HepG2 (cell line): ENCODE data around the gene MYH9. TPM values are rescaled to one million over a fixed set of nuclear protein-coding genes. Genes with fewer than 3 reads are reported as not detected.

ENCODE experiments used
- ATF7 ChIP-seq, 2 experiments: fragments of 450-650 bp in 1 of 2; sonication (generic) in 1 of 2; formaldehyde crosslinking in 1 of 2; IDR thresholded peaks; 2 replicates each; pipeline versions ENCODE4 v1.4.0 to v1.6.1; 2016 to 2020; ENCODE audit warnings: antibody characterized with exemption in 1 of 2, mild to moderate bottlenecking in 1 of 2, missing genetic modification reagents in 1 of 2
- HDAC1 ChIP-seq: sonication (generic); formaldehyde crosslinking; IDR thresholded peaks from 2 replicates; pipeline ENCODE4 v1.5.1; 2020; ENCODE audit warnings: mild to moderate bottlenecking, missing genetic modification reagents
- HNRNPL ChIP-seq: fragments of 200-400 bp; formaldehyde crosslinking; IDR thresholded peaks from 2 replicates; pipeline ENCODE4 v1.6.1; 2017; ENCODE audit warnings: mild to moderate bottlenecking, low read depth, low read length
- KDM4B ChIP-seq: sonication (generic); formaldehyde crosslinking; IDR thresholded peaks from 2 replicates; pipeline ENCODE4 v1.4.0; 2020; ENCODE audit warnings: missing genetic modification reagents
- POGZ ChIP-seq: sonication (generic); formaldehyde crosslinking; IDR thresholded peaks from 2 replicates; pipeline ENCODE4 v1.4.0; 2020; ENCODE audit warnings: mild to moderate bottlenecking, missing genetic modification reagents
- RELA ChIP-seq: sonication (generic); formaldehyde crosslinking; IDR thresholded peaks from 2 replicates; pipeline ENCODE4 v1.4.0; 2020; ENCODE audit warnings: missing genetic modification reagents
- RXRB ChIP-seq: IDR thresholded peaks from 2 replicates; pipeline ENCODE4 v1.6.1; 2016; ENCODE audit warnings: borderline replicate concordance, missing genetic modification reagents, missing compliant biosample characterization
- SALL1 ChIP-seq: sonication (generic); formaldehyde crosslinking; IDR thresholded peaks from 2 replicates; pipeline ENCODE4 v1.8.0; 2022; ENCODE audit warnings: mild to moderate bottlenecking, missing genetic modification reagents
- ZC3H13 ChIP-seq: sonication (generic); formaldehyde crosslinking; IDR thresholded peaks from 2 replicates; pipeline ENCODE4 v1.8.1; 2023; ENCODE audit warnings: mild to moderate bottlenecking, missing genetic modification reagents, moderate library complexity
- ZNF543 ChIP-seq: sonication (generic); formaldehyde crosslinking; IDR thresholded peaks from 2 replicates; pipeline ENCODE4 v1.4.0; 2020; ENCODE audit warnings: mild to moderate bottlenecking, missing genetic modification reagents
- ZNF652 ChIP-seq: IDR thresholded peaks from 2 replicates; pipeline ENCODE4 v1.6.1; 2016; ENCODE audit warnings: low read depth, borderline replicate concordance
- ZSCAN25 ChIP-seq: sonication (generic); formaldehyde crosslinking; IDR thresholded peaks from 2 replicates; pipeline ENCODE4 v1.8.0; 2022; ENCODE audit warnings: mild to moderate bottlenecking, missing genetic modification reagents
- polyA plus RNA-seq, 8 experiments: library from polyadenylated mRNA; depleted of rRNA in 3 of 8; stranded (reverse) in 7 of 8; unstranded in 1 of 8; fragments of >200 nt; fragmentation: Illumina TruSeq in 4 of 8; extraction: Trizol in 4 of 8; gene quantifications; 2 replicates each; pipeline versions ENCODE4 v1.2.1 to v1.2.3, GENCODE V29; 2011 to 2016; ENCODE audit warnings: low read depth in 4 of 8, missing spikeins in 1 of 8, mixed read lengths in 1 of 8; ENCODE audit not compliant: insufficient read depth in 1 of 8
- total RNA-seq, 5 experiments: library from RNA; depleted of rRNA; stranded (reverse); fragments of >200 nt; fragmentation: Illumina TruSeq; extraction: Trizol; gene quantifications; 2 replicates each; pipeline ENCODE4 v1.2.3, GENCODE V29; 2016; ENCODE audit warnings: low read depth in 1 of 5
- TF ChIP-seq, protein P1 (sequence below): sonication (generic); formaldehyde crosslinking; IDR thresholded peaks from 2 replicates; pipeline ENCODE4 v1.5.0; 2020; ENCODE audit warnings: mild to moderate bottlenecking, missing genetic modification reagents, borderline replicate concordance
- TF ChIP-seq, protein P2 (sequence below): IDR thresholded peaks from 2 replicates; pipeline ENCODE4 v1.4.0; 2020; ENCODE audit warnings: mild to moderate bottlenecking, missing genetic modification reagents
- TF ChIP-seq, protein P3 (sequence below): sonication (generic); formaldehyde crosslinking; IDR thresholded peaks from 2 replicates; pipeline ENCODE4 v1.5.1; 2020; ENCODE audit warnings: mild to moderate bottlenecking, missing genetic modification reagents, moderate library complexity
- TF ChIP-seq, protein P4 (sequence below): sonication (generic); formaldehyde crosslinking; IDR thresholded peaks from 2 replicates; pipeline ENCODE4 v1.8.0; 2022; ENCODE audit warnings: missing genetic modification reagents, low read depth, mild to moderate bottlenecking, borderline replicate concordance

MYH9 gene
- total and polyA plus RNA-seq, 2 of the 13 experiments (the other 11 are each of a cell fraction or from before 2014, with no cell fraction given), result 50.7 to 98.5 TPM

DNA sequence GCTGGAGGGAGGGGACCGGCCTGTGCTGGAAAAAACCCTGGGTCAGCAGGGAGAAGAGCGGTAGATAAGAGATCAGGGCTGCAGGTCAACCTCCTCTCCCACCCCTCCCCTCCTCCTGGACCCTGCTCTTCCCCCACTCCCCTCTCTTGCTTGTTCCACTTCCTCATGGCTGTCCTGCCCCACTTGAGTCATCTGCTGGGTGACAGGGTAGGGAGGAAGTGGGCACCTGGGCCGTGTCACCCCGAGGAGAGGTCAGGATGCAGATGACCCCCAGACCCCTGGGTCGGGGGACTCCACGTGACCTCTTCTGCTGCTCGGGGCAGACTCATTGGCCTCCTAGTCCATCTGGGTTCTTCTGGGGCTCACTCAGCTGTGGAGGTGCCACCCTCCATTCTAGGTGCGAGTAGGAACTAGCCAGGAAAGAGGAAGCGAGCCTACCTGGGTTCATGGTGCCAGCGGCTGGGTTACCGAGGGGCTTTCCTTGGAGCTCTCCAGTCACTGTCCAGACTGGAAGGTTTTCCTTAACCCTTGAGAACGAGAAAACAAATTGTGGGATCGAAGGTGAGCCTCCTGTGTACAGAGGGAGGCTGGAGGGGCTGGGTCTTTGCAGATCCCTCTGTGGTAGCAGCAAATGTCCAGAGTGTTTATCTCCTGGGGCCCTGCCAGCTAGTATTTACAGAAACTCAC is 154.9 kb downstream of the MYH9 start (continued):
- TF ChIP-seq, protein P1, sequence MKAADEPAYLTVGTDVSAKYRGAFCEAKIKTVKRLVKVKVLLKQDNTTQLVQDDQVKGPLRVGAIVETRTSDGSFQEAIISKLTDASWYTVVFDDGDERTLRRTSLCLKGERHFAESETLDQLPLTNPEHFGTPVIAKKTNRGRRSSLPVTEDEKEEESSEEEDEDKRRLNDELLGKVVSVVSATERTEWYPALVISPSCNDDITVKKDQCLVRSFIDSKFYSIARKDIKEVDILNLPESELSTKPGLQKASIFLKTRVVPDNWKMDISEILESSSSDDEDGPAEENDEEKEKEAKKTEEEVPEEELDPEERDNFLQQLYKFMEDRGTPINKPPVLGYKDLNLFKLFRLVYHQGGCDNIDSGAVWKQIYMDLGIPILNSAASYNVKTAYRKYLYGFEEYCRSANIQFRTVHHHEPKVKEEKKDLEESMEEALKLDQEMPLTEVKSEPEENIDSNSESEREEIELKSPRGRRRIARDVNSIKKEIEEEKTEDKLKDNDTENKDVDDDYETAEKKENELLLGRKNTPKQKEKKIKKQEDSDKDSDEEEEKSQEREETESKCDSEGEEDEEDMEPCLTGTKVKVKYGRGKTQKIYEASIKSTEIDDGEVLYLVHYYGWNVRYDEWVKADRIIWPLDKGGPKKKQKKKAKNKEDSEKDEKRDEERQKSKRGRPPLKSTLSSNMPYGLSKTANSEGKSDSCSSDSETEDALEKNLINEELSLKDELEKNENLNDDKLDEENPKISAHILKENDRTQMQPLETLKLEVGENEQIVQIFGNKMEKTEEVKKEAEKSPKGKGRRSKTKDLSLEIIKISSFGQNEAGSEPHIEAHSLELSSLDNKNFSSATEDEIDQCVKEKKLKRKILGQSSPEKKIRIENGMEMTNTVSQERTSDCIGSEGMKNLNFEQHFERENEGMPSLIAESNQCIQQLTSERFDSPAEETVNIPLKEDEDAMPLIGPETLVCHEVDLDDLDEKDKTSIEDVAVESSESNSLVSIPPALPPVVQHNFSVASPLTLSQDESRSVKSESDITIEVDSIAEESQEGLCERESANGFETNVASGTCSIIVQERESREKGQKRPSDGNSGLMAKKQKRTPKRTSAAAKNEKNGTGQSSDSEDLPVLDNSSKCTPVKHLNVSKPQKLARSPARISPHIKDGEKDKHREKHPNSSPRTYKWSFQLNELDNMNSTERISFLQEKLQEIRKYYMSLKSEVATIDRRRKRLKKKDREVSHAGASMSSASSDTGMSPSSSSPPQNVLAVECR, result peak; percentile 39; the same call in 1 of the 2 replicates
- TF ChIP-seq RXRB (CRISPR knock-in tag) (0 out of 2 replicates have a peak, but pooled peaks have one; percentile 13), KDM4B (CRISPR knock-in tag) (no peak), ZC3H13 (CRISPR knock-in tag) (0 out of 2 replicates have a peak, but pooled peaks have one; percentile 6), HDAC1 (CRISPR knock-in tag) (peak; percentile 32; the same call in 1 of the 2 replicates), POGZ (CRISPR knock-in tag) (0 out of 2 replicates have a peak, but pooled peaks have one; percentile 33), ATF7 (IDR thresholded peaks at IDR 0.05) (no peak), ATF7 (CRISPR knock-in tag; IDR thresholded peaks at IDR 0.05) (no peak), ZNF543 (CRISPR knock-in tag) (no peak), ZNF652 (CRISPR knock-in tag) (peak; percentile 63; the same call in 1 of the 2 replicates), HNRNPL (0 out of 2 replicates have a peak, but pooled peaks have one; percentile 39), RELA (no peak), ZSCAN25 (CRISPR knock-in tag) (peak; percentile 94), SALL1 (CRISPR knock-in tag) (peak; percentile 14; the same call in 1 of the 2 replicates)
- TF ChIP-seq, protein P2, sequence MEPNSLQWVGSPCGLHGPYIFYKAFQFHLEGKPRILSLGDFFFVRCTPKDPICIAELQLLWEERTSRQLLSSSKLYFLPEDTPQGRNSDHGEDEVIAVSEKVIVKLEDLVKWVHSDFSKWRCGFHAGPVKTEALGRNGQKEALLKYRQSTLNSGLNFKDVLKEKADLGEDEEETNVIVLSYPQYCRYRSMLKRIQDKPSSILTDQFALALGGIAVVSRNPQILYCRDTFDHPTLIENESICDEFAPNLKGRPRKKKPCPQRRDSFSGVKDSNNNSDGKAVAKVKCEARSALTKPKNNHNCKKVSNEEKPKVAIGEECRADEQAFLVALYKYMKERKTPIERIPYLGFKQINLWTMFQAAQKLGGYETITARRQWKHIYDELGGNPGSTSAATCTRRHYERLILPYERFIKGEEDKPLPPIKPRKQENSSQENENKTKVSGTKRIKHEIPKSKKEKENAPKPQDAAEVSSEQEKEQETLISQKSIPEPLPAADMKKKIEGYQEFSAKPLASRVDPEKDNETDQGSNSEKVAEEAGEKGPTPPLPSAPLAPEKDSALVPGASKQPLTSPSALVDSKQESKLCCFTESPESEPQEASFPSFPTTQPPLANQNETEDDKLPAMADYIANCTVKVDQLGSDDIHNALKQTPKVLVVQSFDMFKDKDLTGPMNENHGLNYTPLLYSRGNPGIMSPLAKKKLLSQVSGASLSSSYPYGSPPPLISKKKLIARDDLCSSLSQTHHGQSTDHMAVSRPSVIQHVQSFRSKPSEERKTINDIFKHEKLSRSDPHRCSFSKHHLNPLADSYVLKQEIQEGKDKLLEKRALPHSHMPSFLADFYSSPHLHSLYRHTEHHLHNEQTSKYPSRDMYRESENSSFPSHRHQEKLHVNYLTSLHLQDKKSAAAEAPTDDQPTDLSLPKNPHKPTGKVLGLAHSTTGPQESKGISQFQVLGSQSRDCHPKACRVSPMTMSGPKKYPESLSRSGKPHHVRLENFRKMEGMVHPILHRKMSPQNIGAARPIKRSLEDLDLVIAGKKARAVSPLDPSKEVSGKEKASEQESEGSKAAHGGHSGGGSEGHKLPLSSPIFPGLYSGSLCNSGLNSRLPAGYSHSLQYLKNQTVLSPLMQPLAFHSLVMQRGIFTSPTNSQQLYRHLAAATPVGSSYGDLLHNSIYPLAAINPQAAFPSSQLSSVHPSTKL (CRISPR knock-in tag), result 0 out of 2 replicates have a peak, but pooled peaks have one; percentile 8
- TF ChIP-seq, protein P3, sequence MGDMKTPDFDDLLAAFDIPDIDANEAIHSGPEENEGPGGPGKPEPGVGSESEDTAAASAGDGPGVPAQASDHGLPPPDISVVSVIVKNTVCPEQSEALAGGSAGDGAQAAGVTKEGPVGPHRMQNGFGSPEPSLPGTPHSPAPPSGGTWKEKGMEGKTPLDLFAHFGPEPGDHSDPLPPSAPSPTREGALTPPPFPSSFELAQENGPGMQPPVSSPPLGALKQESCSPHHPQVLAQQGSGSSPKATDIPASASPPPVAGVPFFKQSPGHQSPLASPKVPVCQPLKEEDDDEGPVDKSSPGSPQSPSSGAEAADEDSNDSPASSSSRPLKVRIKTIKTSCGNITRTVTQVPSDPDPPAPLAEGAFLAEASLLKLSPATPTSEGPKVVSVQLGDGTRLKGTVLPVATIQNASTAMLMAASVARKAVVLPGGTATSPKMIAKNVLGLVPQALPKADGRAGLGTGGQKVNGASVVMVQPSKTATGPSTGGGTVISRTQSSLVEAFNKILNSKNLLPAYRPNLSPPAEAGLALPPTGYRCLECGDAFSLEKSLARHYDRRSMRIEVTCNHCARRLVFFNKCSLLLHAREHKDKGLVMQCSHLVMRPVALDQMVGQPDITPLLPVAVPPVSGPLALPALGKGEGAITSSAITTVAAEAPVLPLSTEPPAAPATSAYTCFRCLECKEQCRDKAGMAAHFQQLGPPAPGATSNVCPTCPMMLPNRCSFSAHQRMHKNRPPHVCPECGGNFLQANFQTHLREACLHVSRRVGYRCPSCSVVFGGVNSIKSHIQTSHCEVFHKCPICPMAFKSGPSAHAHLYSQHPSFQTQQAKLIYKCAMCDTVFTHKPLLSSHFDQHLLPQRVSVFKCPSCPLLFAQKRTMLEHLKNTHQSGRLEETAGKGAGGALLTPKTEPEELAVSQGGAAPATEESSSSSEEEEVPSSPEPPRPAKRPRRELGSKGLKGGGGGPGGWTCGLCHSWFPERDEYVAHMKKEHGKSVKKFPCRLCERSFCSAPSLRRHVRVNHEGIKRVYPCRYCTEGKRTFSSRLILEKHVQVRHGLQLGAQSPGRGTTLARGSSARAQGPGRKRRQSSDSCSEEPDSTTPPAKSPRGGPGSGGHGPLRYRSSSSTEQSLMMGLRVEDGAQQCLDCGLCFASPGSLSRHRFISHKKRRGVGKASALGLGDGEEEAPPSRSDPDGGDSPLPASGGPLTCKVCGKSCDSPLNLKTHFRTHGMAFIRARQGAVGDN (CRISPR knock-in tag), result peak; percentile 72
- TF ChIP-seq, protein P4, sequence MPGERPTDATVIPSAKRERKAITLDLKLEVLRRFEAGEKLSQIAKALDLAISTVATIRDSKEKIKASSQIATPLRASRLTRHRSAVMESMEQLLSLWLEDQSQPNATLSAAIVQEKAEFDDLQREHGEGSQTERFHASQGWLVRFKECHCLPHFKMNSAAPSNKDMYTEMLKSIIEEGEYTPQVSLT (CRISPR knock-in tag), result no peak
